Activated CD4-positive, alpha-beta T cell treated with anti-CD3 and anti-CD28 coated beads for 36 hours (primary cell): Measurements from ENCODE around the gene SWAP70. TPM values are rescaled to one million over a fixed set of nuclear protein-coding genes. Genes with fewer than 3 reads are reported as not detected.

ENCODE experiments used
- ATAC-seq: fragments of 200-7000 bp; cut with Tn5 transposase; one replicate; pipeline ENCODE4 v1.10.0; 2021; ENCODE audit warnings: mild to moderate bottlenecking, moderate library complexity
- CTCF ChIA-PET: fragments of 350-600 bp; sonication (Branson Sonifier 250); formaldehyde crosslinking; loops from one replicate; lab custom pipeline; 2021; ENCODE audit warnings: antibody characterized with exemption; lab: Charles Lee
- POLR2A ChIA-PET: fragments of 350-600 bp; sonication (Branson Sonifier 250); formaldehyde crosslinking; loops from one replicate; lab custom pipeline; 2021; ENCODE audit warnings: antibody characterized with exemption, inconsistent platforms; lab: Charles Lee
- DNase-seq: peaks from one replicate; pipeline ENCODE4 v3.0.0-alpha.2; 2020
- H3K27ac Mint-ChIP-seq: one replicate; pipeline ENCODE4 v1.8.0; 2021; ENCODE audit warnings: mixed read lengths
- H3K27me3 Mint-ChIP-seq: one replicate; pipeline ENCODE4 v1.8.0; 2021; ENCODE audit warnings: mixed read lengths
- H3K36me3 Mint-ChIP-seq: one replicate; pipeline ENCODE4 v1.8.0; 2021; ENCODE audit warnings: low read depth, mixed read lengths
- H3K4me1 Mint-ChIP-seq: one replicate; pipeline ENCODE4 v1.8.0; 2021; ENCODE audit warnings: mixed read lengths
- H3K4me3 Mint-ChIP-seq: one replicate; pipeline ENCODE4 v1.8.0; 2021; ENCODE audit warnings: mild to moderate bottlenecking, moderate library complexity, mixed read lengths
- H3K9me3 Mint-ChIP-seq: one replicate; pipeline ENCODE4 v1.8.0; 2021; ENCODE audit warnings: low read depth, mixed read lengths
- intact Hi-C, 2 experiments: fragments of 100-400 bp; cut with DNase I in 1 of 2; cut with micrococcal nuclease in 1 of 2; formaldehyde crosslinking; loops; one replicate each; pipeline versions ENCODE4 v1.14.2 to v1.15.1; 2022 to 2024; cut with DNase I, micrococcal nuclease
- total RNA-seq, 2 experiments: library from RNA; stranded (reverse); gene quantifications; one replicate each; pipeline ENCODE4 v1.2.3, GENCODE V29; 2021

The SWAP70 gene
- total RNA-seq, 2 experiments from 2014 or later: 7.5 to 9.7 TPM

- POLR2A ChIA-PET: no interaction called here
- no peak overlapping the region for H3K27ac Mint-ChIP-seq
These were observed 11.8 kb upstream of the SWAP70 start for GRCh38 chr11:9651899-9652748.

GRCh38 chr11:9653871-9654270, 10.0 kb upstream of the SWAP70 start:
- no peak for DNase-seq
- no peaks in the 10 kb centered on the region for H3K36me3 Mint-ChIP-seq
- H3K27me3 Mint-ChIP-seq: peaks cover 2% of the 10 kb centered on the region
- ATAC-seq: no peak
- no peak overlapping the region for H3K4me3 Mint-ChIP-seq
- no peaks in the 10 kb centered on the region for H3K4me1 Mint-ChIP-seq
- ChIA-PET CTCF (no interaction called here), POLR2A (no interaction called here)
- H3K9me3 Mint-ChIP-seq: no peaks in the 10 kb centered on the region
- H3K27ac Mint-ChIP-seq: no peak overlapping the region
- intact Hi-C loops: no loop called here

More at GRCh38 chr11:9651899-9652748, 11.8 kb upstream of the SWAP70 start:
- H3K36me3 Mint-ChIP-seq: no peaks in the 10 kb centered on the region
- CTCF ChIA-PET: no interaction called here
- no peaks in the 10 kb centered on the region for H3K9me3 Mint-ChIP-seq
- intact Hi-C loops: no loop called here
- no peak overlapping the region for H3K4me3 Mint-ChIP-seq
- no peak for DNase-seq
- no peaks in the 10 kb centered on the region for H3K4me1 Mint-ChIP-seq
- H3K27me3 Mint-ChIP-seq: no peaks in the 10 kb centered on the region
- no peak for ATAC-seq

- DNase-seq (no peak), ATAC-seq (no peak)
- Mint-ChIP-seq H3K4me1 (no peaks in the 10 kb centered on the region), H3K36me3 (no peaks in the 10 kb centered on the region), H3K27me3 (peaks cover 8% of the 10 kb centered on the region), H3K4me3 (no peak overlapping the region), H3K9me3 (no peaks in the 10 kb centered on the region), H3K27ac (no peak overlapping the region)
- ChIA-PET POLR2A (no interaction called here), CTCF (interaction anchor here (0.9 kb wide), 1 partner anchor 92 kb away, joined by 3 read pairs; no protein-coding TSS in a partner anchor)
- intact Hi-C loops: no loop called here
These were observed 7.0 kb upstream of the SWAP70 start for GRCh38 chr11:9656864-9657263.

GRCh38 chr11:9657531-9657930, 6.3 kb upstream of the SWAP70 start:
- POLR2A ChIA-PET: no interaction called here
- Mint-ChIP-seq H3K4me1 (peaks cover 3% of the 10 kb centered on the region), H3K27me3 (peaks cover 14% of the 10 kb centered on the region), H3K36me3 (no peaks in the 10 kb centered on the region), H3K4me3 (no peak overlapping the region), H3K9me3 (no peaks in the 10 kb centered on the region), H3K27ac (no peak overlapping the region)
- intact Hi-C loops: no loop called here
- DNase-seq (no peak), ATAC-seq (no peak)
- CTCF ChIA-PET: interaction anchor here (0.9 kb wide), 1 partner anchor 91 kb away, joined by 3 read pairs; no protein-coding TSS in a partner anchor

GRCh38 chr11:9660886-9661285, 3.0 kb upstream of the SWAP70 start:
- Mint-ChIP-seq H3K27me3 (peaks cover 25% of the 10 kb centered on the region), H3K9me3 (peaks cover 3% of the 10 kb centered on the region), H3K4me3 (no peak overlapping the region), H3K36me3 (peaks cover 5% of the 10 kb centered on the region), H3K4me1 (peaks cover 11% of the 10 kb centered on the region), H3K27ac (no peak overlapping the region)
- DNase-seq: no peak
- POLR2A ChIA-PET: no interaction called here
- no peak for ATAC-seq
- CTCF ChIA-PET: interaction anchor here (0.6 to 0.7 kb wide), 2 partner anchors 265 to 626 kb away, joined by 3 to 4 read pairs; no protein-coding TSS in a partner anchor
- intact Hi-C loops: no loop called here

- no peak for ATAC-seq
- Mint-ChIP-seq H3K9me3 (peaks cover 7% of the 10 kb centered on the region), H3K27me3 (peaks cover 25% of the 10 kb centered on the region), H3K27ac (no peak overlapping the region), H3K4me3 (no peak overlapping the region), H3K36me3 (peaks cover 5% of the 10 kb centered on the region), H3K4me1 (peaks cover 11% of the 10 kb centered on the region)
- ChIA-PET POLR2A (no interaction called here), CTCF (no interaction called here)
- DNase-seq: no peak
- intact Hi-C loops: no loop called here
These were observed 1.6 kb upstream of the SWAP70 start for GRCh38 chr11:9662273-9662672.

GRCh38 chr11:9664276-9665171, 647 bp downstream of the SWAP70 start:
- Mint-ChIP-seq H3K4me1 (peaks cover 11% of the 10 kb centered on the region), H3K4me3 (peak overlapping the region; percentile 79), H3K36me3 (peaks cover 5% of the 10 kb centered on the region), H3K27ac (no peak overlapping the region), H3K9me3 (peaks cover 7% of the 10 kb centered on the region), H3K27me3 (peaks cover 24% of the 10 kb centered on the region)
- intact Hi-C loops: loop anchor here in 1 of 2 experiments (1.0 to 2.0 kb wide), 5 partner anchors 50 to 644 kb away; partner anchors contain the start of gene WEE1
- DNase-seq: peak; percentile 41
- CTCF ChIA-PET: interaction anchor here (0.6 to 1.7 kb wide), 4 partner anchors 10 to 1824 kb away, joined by 3 to 5 read pairs (median 4); no protein-coding TSS in a partner anchor
- ATAC-seq: peak; percentile 59
- POLR2A ChIA-PET: interaction anchor here (0.5 kb wide), 1 partner anchor 22 kb away, joined by 5 read pairs; no protein-coding TSS in a partner anchor

GRCh38 chr11:9665749-9666148, 1.9 kb downstream of the SWAP70 start:
- DNase-seq (no peak), ATAC-seq (no peak)
- Mint-ChIP-seq H3K9me3 (peaks cover 7% of the 10 kb centered on the region), H3K36me3 (peaks cover 5% of the 10 kb centered on the region), H3K27ac (no peak overlapping the region), H3K4me3 (no peak overlapping the region), H3K27me3 (peaks cover 21% of the 10 kb centered on the region), H3K4me1 (peaks cover 11% of the 10 kb centered on the region)
- ChIA-PET POLR2A (no interaction called here), CTCF (interaction anchor here (0.7 to 1.7 kb wide), 3 partner anchors 9 to 52 kb away, joined by 3 to 5 read pairs (median 3); no protein-coding TSS in a partner anchor)
- intact Hi-C loops: loop anchor here in 1 of 2 experiments (2.0 kb wide), 3 partner anchors 93 to 643 kb away; partner anchors contain the start of gene WEE1

GRCh38 chr11:9669954-9670353, 6.1 kb downstream of the SWAP70 start:
- H3K4me3 Mint-ChIP-seq: no peak overlapping the region
- DNase-seq: no peak
- ATAC-seq: peak; percentile 6
- H3K27me3 Mint-ChIP-seq: peaks cover 2% of the 10 kb centered on the region
- no peak overlapping the region for H3K27ac Mint-ChIP-seq
- intact Hi-C loops: no loop called here
- peaks cover 3% of the 10 kb centered on the region for H3K36me3 Mint-ChIP-seq
- ChIA-PET CTCF (interaction anchor here (0.6 to 1.6 kb wide), 3 partner anchors 19 to 79 kb away, joined by 3 to 4 read pairs (median 3); no protein-coding TSS in a partner anchor), POLR2A (no interaction called here)
- H3K4me1 Mint-ChIP-seq: no peaks in the 10 kb centered on the region
- peaks cover 7% of the 10 kb centered on the region for H3K9me3 Mint-ChIP-seq

GRCh38 chr11:9672288-9672916, 8.5 kb downstream of the SWAP70 start:
- intact Hi-C loops: no loop called here
- no peaks in the 10 kb centered on the region for H3K27me3 Mint-ChIP-seq
- no peaks in the 10 kb centered on the region for H3K9me3 Mint-ChIP-seq
- ChIA-PET POLR2A (no interaction called here), CTCF (no interaction called here)
- H3K27ac Mint-ChIP-seq: no peak overlapping the region
- no peaks in the 10 kb centered on the region for H3K4me1 Mint-ChIP-seq
- peak; percentile 19 for DNase-seq
- peak; percentile 39 for ATAC-seq
- H3K4me3 Mint-ChIP-seq: no peak overlapping the region
- H3K36me3 Mint-ChIP-seq: no peaks in the 10 kb centered on the region
